ENCODE data around the gene NAT8. TPM values are rescaled to one million over a fixed set of nuclear protein-coding genes. Genes with fewer than 3 reads are reported as not detected.

NAT8 gene
- total and polyA plus RNA-seq, 2 of the 13 experiments (the other 11 are each of a cell fraction or from before 2014, with no cell fraction given), result 1.9 to 12.9 TPM

DNA sequence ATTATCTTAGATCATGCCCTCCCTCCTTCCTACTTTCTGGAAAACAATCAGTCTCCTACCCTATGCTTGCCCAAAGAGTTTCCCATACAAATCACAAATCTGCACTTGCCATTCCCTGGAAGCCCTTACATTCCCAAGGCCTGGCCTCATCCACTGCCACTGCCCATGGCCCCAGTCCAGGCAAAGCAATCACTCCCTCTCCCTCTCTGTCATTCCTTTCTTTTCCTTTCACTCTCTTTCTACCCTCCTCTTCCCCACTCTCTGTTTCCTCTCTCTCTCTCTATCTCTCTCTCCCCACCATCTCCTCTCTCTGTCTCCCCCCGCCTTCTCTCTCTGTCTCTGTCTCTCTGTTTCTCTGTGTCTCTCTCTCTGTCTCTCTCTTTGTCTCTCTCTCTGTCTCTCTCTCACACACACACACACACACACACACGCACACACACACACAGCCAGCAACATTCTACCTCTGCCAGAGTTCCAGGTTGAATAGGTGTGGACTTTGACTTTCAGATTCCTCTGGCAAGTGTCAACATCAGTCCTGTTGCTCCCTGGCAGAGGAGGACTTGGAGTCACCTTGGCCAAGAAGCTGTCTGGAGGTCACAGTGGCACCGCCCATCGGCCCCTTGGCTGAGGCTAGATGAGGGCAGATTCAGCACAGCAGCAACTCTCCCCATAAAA lies 43.7 kb upstream of the NAT8 start (continued):
- TF ChIP-seq, protein P1, sequence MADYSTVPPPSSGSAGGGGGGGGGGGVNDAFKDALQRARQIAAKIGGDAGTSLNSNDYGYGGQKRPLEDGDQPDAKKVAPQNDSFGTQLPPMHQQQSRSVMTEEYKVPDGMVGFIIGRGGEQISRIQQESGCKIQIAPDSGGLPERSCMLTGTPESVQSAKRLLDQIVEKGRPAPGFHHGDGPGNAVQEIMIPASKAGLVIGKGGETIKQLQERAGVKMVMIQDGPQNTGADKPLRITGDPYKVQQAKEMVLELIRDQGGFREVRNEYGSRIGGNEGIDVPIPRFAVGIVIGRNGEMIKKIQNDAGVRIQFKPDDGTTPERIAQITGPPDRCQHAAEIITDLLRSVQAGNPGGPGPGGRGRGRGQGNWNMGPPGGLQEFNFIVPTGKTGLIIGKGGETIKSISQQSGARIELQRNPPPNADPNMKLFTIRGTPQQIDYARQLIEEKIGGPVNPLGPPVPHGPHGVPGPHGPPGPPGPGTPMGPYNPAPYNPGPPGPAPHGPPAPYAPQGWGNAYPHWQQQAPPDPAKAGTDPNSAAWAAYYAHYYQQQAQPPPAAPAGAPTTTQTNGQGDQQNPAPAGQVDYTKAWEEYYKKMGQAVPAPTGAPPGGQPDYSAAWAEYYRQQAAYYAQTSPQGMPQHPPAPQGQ (CRISPR knock-in tag; IDR thresholded peaks at IDR 0.05; ENCODE audit: borderline replicate concordance), result no peak
- no peak for TF ChIP-seq CCAR2 (optimal IDR thresholded peaks at IDR 0.05; ENCODE audit: low read depth, low read length)
- TF ChIP-seq, protein P2, sequence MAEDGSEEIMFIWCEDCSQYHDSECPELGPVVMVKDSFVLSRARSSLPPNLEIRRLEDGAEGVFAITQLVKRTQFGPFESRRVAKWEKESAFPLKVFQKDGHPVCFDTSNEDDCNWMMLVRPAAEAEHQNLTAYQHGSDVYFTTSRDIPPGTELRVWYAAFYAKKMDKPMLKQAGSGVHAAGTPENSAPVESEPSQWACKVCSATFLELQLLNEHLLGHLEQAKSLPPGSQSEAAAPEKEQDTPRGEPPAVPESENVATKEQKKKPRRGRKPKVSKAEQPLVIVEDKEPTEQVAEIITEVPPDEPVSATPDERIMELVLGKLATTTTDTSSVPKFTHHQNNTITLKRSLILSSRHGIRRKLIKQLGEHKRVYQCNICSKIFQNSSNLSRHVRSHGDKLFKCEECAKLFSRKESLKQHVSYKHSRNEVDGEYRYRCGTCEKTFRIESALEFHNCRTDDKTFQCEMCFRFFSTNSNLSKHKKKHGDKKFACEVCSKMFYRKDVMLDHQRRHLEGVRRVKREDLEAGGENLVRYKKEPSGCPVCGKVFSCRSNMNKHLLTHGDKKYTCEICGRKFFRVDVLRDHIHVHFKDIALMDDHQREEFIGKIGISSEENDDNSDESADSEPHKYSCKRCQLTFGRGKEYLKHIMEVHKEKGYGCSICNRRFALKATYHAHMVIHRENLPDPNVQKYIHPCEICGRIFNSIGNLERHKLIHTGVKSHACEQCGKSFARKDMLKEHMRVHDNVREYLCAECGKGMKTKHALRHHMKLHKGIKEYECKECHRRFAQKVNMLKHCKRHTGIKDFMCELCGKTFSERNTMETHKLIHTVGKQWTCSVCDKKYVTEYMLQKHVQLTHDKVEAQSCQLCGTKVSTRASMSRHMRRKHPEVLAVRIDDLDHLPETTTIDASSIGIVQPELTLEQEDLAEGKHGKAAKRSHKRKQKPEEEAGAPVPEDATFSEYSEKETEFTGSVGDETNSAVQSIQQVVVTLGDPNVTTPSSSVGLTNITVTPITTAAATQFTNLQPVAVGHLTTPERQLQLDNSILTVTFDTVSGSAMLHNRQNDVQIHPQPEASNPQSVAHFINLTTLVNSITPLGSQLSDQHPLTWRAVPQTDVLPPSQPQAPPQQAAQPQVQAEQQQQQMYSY (CRISPR knock-in tag; IDR thresholded peaks at IDR 0.05), result no peak
- no peak for TF ChIP-seq BHLHE40 (IDR thresholded peaks at IDR 0.05; ENCODE audit: low read length)
- TF ChIP-seq ZFP36 (IDR thresholded peaks at IDR 0.05; ENCODE audit: borderline replicate concordance, low read depth, low read length, partially characterized antibody), result peak; percentile 16
- TF ChIP-seq ZNF652 (CRISPR knock-in tag; IDR thresholded peaks at IDR 0.05; ENCODE audit: borderline replicate concordance, low read depth), result no peak
- TF ChIP-seq, protein P3, sequence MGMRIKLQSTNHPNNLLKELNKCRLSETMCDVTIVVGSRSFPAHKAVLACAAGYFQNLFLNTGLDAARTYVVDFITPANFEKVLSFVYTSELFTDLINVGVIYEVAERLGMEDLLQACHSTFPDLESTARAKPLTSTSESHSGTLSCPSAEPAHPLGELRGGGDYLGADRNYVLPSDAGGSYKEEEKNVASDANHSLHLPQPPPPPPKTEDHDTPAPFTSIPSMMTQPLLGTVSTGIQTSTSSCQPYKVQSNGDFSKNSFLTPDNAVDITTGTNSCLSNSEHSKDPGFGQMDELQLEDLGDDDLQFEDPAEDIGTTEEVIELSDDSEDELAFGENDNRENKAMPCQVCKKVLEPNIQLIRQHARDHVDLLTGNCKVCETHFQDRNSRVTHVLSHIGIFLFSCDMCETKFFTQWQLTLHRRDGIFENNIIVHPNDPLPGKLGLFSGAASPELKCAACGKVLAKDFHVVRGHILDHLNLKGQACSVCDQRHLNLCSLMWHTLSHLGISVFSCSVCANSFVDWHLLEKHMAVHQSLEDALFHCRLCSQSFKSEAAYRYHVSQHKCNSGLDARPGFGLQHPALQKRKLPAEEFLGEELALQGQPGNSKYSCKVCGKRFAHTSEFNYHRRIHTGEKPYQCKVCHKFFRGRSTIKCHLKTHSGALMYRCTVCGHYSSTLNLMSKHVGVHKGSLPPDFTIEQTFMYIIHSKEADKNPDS (CRISPR knock-in tag; IDR thresholded peaks at IDR 0.05), result no peak
- TF ChIP-seq PTBP1 (IDR thresholded peaks at IDR 0.05; ENCODE audit: low read depth, low read length, poor library complexity, severe bottlenecking), result no peak
- TF ChIP-seq, protein P4, sequence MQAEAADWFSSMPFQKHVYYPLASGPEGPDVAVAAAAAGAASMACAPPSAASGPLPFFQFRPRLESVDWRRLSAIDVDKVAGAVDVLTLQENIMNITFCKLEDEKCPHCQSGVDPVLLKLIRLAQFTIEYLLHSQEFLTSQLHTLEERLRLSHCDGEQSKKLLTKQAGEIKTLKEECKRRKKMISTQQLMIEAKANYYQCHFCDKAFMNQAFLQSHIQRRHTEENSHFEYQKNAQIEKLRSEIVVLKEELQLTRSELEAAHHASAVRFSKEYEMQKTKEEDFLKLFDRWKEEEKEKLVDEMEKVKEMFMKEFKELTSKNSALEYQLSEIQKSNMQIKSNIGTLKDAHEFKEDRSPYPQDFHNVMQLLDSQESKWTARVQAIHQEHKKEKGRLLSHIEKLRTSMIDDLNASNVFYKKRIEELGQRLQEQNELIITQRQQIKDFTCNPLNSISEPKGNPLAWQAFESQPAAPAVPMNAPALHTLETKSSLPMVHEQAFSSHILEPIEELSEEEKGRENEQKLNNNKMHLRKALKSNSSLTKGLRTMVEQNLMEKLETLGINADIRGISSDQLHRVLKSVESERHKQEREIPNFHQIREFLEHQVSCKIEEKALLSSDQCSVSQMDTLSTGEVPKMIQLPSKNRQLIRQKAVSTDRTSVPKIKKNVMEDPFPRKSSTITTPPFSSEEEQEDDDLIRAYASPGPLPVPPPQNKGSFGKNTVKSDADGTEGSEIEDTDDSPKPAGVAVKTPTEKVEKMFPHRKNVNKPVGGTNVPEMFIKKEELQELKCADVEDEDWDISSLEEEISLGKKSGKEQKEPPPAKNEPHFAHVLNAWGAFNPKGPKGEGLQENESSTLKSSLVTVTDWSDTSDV (CRISPR knock-in tag; IDR thresholded peaks at IDR 0.05), result no peak
- TF ChIP-seq ZBTB42 (CRISPR knock-in tag; IDR thresholded peaks at IDR 0.05), result no peak
